ENCODE measurements around the gene VAMP5. TPM values are rescaled to one million over a fixed set of nuclear protein-coding genes. Genes with fewer than 3 reads are reported as not detected.

The VAMP5 gene
- total RNA-seq, 2 donors from 2014 or later, result 3.0 to 10.4 TPM

GRCh38 chr2:85561280-85562212 lies 22.7 kb upstream of the VAMP5 start, which contains the start of gene GGCX:
Gene GGCX (minus strand): TSS chr2:85561493. CDS start chr2:85561428, 65 bp downstream.
- ATAC-seq (peak; percentile 97), DNase-seq (peak; percentile 95 to 97 (median 96))
- H3K27ac ChIP-seq, result peak within 1 kb of the TSS; percentile 74 to 92 (median 86)
- H3K4me1 ChIP-seq, result peaks cover 27% of the 10 kb centered on the region
- intact Hi-C loops (cut with DNase I), result no loop called here
- peak; percentile 75 to 87 (median 86) for TF ChIP-seq POLR2A (IDR thresholded peaks at IDR 0.05)
- TF ChIP-seq, protein P1, sequence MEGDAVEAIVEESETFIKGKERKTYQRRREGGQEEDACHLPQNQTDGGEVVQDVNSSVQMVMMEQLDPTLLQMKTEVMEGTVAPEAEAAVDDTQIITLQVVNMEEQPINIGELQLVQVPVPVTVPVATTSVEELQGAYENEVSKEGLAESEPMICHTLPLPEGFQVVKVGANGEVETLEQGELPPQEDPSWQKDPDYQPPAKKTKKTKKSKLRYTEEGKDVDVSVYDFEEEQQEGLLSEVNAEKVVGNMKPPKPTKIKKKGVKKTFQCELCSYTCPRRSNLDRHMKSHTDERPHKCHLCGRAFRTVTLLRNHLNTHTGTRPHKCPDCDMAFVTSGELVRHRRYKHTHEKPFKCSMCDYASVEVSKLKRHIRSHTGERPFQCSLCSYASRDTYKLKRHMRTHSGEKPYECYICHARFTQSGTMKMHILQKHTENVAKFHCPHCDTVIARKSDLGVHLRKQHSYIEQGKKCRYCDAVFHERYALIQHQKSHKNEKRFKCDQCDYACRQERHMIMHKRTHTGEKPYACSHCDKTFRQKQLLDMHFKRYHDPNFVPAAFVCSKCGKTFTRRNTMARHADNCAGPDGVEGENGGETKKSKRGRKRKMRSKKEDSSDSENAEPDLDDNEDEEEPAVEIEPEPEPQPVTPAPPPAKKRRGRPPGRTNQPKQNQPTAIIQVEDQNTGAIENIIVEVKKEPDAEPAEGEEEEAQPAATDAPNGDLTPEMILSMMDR (IDR thresholded peaks at IDR 0.05), result peak in 2 of 7 experiments; percentile 16 to 63
- H3K36me3 ChIP-seq (replicated peaks in 1 of 2; ENCODE audit: insufficient read depth in 1 of 2, low read depth in 2 of 2), result peaks cover 0 to 2% of the 10 kb centered on the region in 2 donors
- no peaks in the 10 kb centered on the region for H3K9me3 ChIP-seq
- no peaks in the 10 kb centered on the region for H3K27me3 ChIP-seq
- 1 to 3% methylated on average over 37 to 64 of the region's 64 CpGs for WGBS, 2 donors
- H3K4me3 ChIP-seq, result peak within 1 kb of the TSS; percentile 57 to 85

GRCh38 chr2:85564144-85564563 lies 20.1 kb upstream of the VAMP5 start:
- DNase-seq (no peak), ATAC-seq (no peak)
- Histone ChIP-seq H3K36me3 (replicated peaks in 1 of 2; ENCODE audit: insufficient read depth in 1 of 2, low read depth in 2 of 2) (no peaks in the 10 kb centered on the region), H3K4me3 (no peak overlapping the region), H3K4me1 (peaks cover 16% of the 10 kb centered on the region), H3K27ac (no peak overlapping the region), H3K9me3 (no peaks in the 10 kb centered on the region), H3K27me3 (no peaks in the 10 kb centered on the region)
- TF ChIP-seq, protein P1 (IDR thresholded peaks at IDR 0.05), result no peak
- no peak for TF ChIP-seq POLR2A (IDR thresholded peaks at IDR 0.05)
- intact Hi-C loops (cut with DNase I), result no loop called here
- WGBS, 2 donors, result 82 to 88% methylated on average over 5 of the region's 5 CpGs

GRCh38 chr2:85566265-85566664 lies 18.0 kb upstream of the VAMP5 start:
- no peaks in the 10 kb centered on the region for H3K27me3 ChIP-seq
- intact Hi-C loops (cut with DNase I), result no loop called here
- no peaks in the 10 kb centered on the region for H3K9me3 ChIP-seq
- H3K4me1 ChIP-seq, result no peaks in the 10 kb centered on the region
- H3K4me3 ChIP-seq, result no peak overlapping the region
- TF ChIP-seq, protein P1 (IDR thresholded peaks at IDR 0.05), result no peak
- no peak for TF ChIP-seq POLR2A (IDR thresholded peaks at IDR 0.05)
- H3K27ac ChIP-seq, result no peak overlapping the region
- no peak for DNase-seq
- H3K36me3 ChIP-seq (replicated peaks in 1 of 2; ENCODE audit: insufficient read depth in 1 of 2, low read depth in 2 of 2), result no peaks in the 10 kb centered on the region
- ATAC-seq, result no peak
- 85% methylated on average over 4 of the region's 4 CpGs for WGBS, 2 donors

GRCh38 chr2:85575739-85576138 lies 8.5 kb upstream of the VAMP5 start:
- Histone ChIP-seq H3K4me1 (peaks cover 29% of the 10 kb centered on the region), H3K4me3 (no peak overlapping the region), H3K9me3 (no peaks in the 10 kb centered on the region), H3K36me3 (replicated peaks in 1 of 2; ENCODE audit: insufficient read depth in 1 of 2, low read depth in 2 of 2) (no peaks in the 10 kb centered on the region), H3K27ac (no peak overlapping the region), H3K27me3 (no peaks in the 10 kb centered on the region)
- WGBS, 2 donors, result 70 to 80% methylated on average over 8 of the region's 8 CpGs
- intact Hi-C loops (cut with DNase I), result no loop called here
- no peak for DNase-seq
- no peak for TF ChIP-seq POLR2A (IDR thresholded peaks at IDR 0.05)
- TF ChIP-seq, protein P1 (IDR thresholded peaks at IDR 0.05), result no peak
- no peak for ATAC-seq
